Transverse colon (tissue), 4 donors: ENCODE measurements around the gene ONECUT3. TPM values are rescaled to one million over a fixed set of nuclear protein-coding genes. Genes with fewer than 3 reads are reported as not detected.

Experiments used
- DNase-seq: peaks from one replicate; pipeline ENCODE4 v3.0.0-alpha.2; 2019
- H3K27ac ChIP-seq, 4 donors: fragments of 200-600 bp; sonication (generic); 2 replicates each; pipeline ENCODE4 v1.5.1; 2016 to 2018; ENCODE audit warnings: inconsistent platforms in 4 of 4
- H3K27me3 ChIP-seq: fragments of 200-600 bp; sonication (generic); 2 replicates; pipeline ENCODE4 v1.5.1; 2017; ENCODE audit warnings: inconsistent platforms
- H3K36me3 ChIP-seq, 4 donors: fragments of 200-600 bp; sonication (generic); 2 replicates each; pipeline ENCODE4 v1.5.1; 2017 to 2019; ENCODE audit warnings: inconsistent platforms in 4 of 4
- H3K4me1 ChIP-seq, 4 donors: fragments of 200-600 bp; sonication (generic); 2 replicates each; pipeline ENCODE4 v1.5.1; 2017 to 2020; ENCODE audit warnings: inconsistent platforms in 4 of 4
- H3K4me3 ChIP-seq, 4 donors: fragments of 200-600 bp; sonication (generic); 1 replicate in 1 of 4; 2 replicates in 3 of 4; pipeline versions ENCODE4 v1.5.1 to v1.6.1; 2017 to 2019; ENCODE audit warnings: inconsistent platforms in 4 of 4
- H3K9me3 ChIP-seq, 2 donors: fragments of 200-600 bp; sonication (generic); 2 replicates each; pipeline ENCODE4 v1.5.1; 2017 to 2019; ENCODE audit warnings: inconsistent platforms in 2 of 2
- EP300 ChIP-seq: sonication (generic); formaldehyde crosslinking; IDR thresholded peaks from one replicate; pipeline ENCODE4 v1.6.1; 2017; ENCODE audit warnings: antibody characterized with exemption, low read depth
- POLR2A ChIP-seq: fragments of 450-650 bp; IDR thresholded peaks from one replicate; pipeline ENCODE4 v1.6.1; 2016; ENCODE audit warnings: antibody characterized with exemption, mild to moderate bottlenecking, moderate library complexity
- POLR2AphosphoS5 ChIP-seq, 3 donors: sonication (generic); formaldehyde crosslinking; IDR thresholded peaks; one replicate each; pipeline ENCODE4 v1.6.1; 2016; ENCODE audit warnings: antibody characterized with exemption in 3 of 3
- WGBS, 2 donors: methylation state at CpG; one replicate each; pipeline ENCODE4 v1.1.5; 2018; ENCODE audit warnings: low coverage in 1 of 2; 5-methylcytosine and 5-hydroxymethylcytosine counted together
- in situ Hi-C, 4 donors: fragments of 200-750 bp; cut with MboI; loops; one replicate each; pipeline versions ENCODE4 v1.15.0 to v1.15.1; 2017; ENCODE audit warnings: low sequenced_read_pairs in 3 of 4, low pct_ligation_motif_present in 1 of 4, low pct_unique_long_range_greater_than_20kb in 1 of 4
- intact Hi-C: fragments of 100-400 bp; cut with DNase I; formaldehyde crosslinking; loops from one replicate; pipeline ENCODE4 v1.15.1; 2023; ENCODE audit warnings: low total_unique reads
- total RNA-seq, 4 donors: library from RNA; depleted of rRNA; stranded (reverse); fragments of >200 nt; gene quantifications; one replicate each; pipeline ENCODE4 v1.1.0, GENCODE V29; 2016
- TF ChIP-seq, protein P1 (sequence below), 5 experiments: fragments of 200-600 bp in 3 of 5; fragments of 450-650 bp in 2 of 5; sonication (generic) in 3 of 5; IDR thresholded peaks; 1 replicate in 2 of 5; 2 replicates in 3 of 5; pipeline ENCODE4 v1.5.1; 2016 to 2017; ENCODE audit warnings: antibody characterized with exemption in 5 of 5, inconsistent platforms in 3 of 5, mild to moderate bottlenecking in 2 of 5, moderate library complexity in 1 of 5

The ONECUT3 gene
- total RNA-seq, 4 donors from 2014 or later: not detected

DNA sequence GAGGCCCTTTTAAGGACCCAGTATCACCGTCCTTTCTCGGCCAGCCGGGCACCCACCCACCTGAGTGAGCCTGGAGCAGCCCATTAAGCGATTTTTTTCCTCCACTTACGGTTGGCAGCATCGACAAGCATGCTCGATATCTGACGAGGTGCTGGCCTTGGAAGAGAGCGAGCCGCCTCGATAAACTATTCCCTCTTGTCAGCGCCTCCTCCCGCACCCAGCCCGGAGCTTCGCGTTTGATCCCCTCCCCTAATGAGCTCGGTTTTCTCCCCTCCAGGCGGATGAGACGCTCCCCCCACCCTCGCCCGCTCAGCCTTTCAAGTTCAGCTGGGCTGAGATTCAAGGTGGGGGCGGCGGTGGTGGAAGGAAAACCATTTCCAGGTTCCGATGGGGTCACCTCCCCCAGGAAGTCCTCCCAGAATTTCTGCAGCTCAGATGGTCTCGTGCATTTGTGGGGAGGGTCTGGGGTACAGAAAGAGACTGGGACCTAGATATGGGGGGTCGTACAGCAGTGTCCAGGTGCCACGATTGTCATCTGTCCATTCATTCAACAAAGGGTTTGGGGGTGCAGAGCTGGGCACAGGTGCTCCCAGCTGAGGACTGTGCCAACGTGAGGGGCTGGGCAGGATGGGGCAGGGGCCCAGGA is 18.9 kb upstream of the ONECUT3 start:
- Histone ChIP-seq H3K36me3 (no peaks in the 10 kb centered on the region), H3K27ac (no peak overlapping the region), H3K4me1 (no peaks in the 10 kb centered on the region), H3K4me3 (no peak overlapping the region), H3K27me3 (peaks cover 97% of the 10 kb centered on the region), H3K9me3 (no peaks in the 10 kb centered on the region)
- in situ Hi-C loops: no loop called here
- WGBS, 2 donors: 39% methylated on average over 27 of the region's 28 CpGs; no CpG with 5 or more reads in 1 of the 2 donors
- TF ChIP-seq EP300 (no peak), POLR2AphosphoS5 (IDR thresholded peaks at IDR 0.05) (no peak), POLR2A (no peak)
- TF ChIP-seq, protein P1, sequence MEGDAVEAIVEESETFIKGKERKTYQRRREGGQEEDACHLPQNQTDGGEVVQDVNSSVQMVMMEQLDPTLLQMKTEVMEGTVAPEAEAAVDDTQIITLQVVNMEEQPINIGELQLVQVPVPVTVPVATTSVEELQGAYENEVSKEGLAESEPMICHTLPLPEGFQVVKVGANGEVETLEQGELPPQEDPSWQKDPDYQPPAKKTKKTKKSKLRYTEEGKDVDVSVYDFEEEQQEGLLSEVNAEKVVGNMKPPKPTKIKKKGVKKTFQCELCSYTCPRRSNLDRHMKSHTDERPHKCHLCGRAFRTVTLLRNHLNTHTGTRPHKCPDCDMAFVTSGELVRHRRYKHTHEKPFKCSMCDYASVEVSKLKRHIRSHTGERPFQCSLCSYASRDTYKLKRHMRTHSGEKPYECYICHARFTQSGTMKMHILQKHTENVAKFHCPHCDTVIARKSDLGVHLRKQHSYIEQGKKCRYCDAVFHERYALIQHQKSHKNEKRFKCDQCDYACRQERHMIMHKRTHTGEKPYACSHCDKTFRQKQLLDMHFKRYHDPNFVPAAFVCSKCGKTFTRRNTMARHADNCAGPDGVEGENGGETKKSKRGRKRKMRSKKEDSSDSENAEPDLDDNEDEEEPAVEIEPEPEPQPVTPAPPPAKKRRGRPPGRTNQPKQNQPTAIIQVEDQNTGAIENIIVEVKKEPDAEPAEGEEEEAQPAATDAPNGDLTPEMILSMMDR (IDR thresholded peaks at IDR 0.05): no peak
- intact Hi-C loops: no loop called here
- DNase-seq: no peak

DNA sequence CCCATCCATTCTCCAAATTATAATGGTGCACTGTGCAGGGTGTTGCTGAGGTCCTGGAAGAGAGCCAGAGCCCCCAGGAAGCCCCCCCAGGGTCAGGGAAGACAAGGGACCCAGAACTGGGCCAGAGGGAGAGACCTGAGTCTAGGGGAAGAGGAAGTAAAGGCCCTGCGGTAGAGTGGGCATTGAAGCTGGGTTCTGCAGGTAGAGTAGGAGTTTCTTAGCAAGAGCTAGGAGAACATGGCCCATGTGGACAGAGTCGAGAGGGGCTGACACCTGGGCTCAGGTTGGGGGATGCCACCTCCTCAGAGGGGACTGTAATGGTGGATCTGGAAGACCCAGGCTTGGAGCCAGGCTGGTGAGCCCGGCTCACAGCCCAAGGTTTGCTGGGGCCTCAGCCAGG is 17.0 kb upstream of the ONECUT3 start:
- no peak overlapping the region for H3K27ac ChIP-seq
- DNase-seq: no peak

DNA sequence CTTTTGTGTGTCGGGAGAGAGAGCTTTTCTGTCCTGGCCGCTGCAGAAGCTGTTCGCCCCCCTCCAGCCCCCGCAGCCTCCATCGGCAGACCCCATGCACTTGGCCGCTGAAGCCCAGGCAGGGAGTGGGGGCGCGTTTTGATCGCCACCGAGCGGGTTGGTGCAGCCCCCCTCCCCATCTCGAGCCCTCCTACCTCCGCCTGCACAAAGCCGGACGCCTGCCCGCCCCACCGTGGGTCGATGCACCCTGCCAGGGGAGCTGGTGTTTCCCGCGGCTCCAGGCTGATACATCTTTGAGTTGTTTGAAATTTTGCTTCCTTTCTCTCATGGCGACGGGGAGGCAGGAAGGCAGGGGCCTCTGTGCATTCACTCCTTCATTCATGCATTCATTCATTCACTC is 16.4 kb upstream of the ONECUT3 start:
- peaks cover 87% of the 10 kb centered on the region for H3K27me3 ChIP-seq
- H3K4me3 ChIP-seq: no peak overlapping the region
- H3K9me3 ChIP-seq: no peaks in the 10 kb centered on the region
- DNase-seq: no peak
- H3K27ac ChIP-seq: no peak overlapping the region
- 47 to 90% methylated on average over 2 to 22 of the region's 22 CpGs for WGBS, 2 donors
- intact Hi-C loops: no loop called here
- no peaks in the 10 kb centered on the region for H3K4me1 ChIP-seq
- H3K36me3 ChIP-seq: no peaks in the 10 kb centered on the region
- TF ChIP-seq, protein P1 (IDR thresholded peaks at IDR 0.05): no peak
- TF ChIP-seq POLR2A (no peak), POLR2AphosphoS5 (IDR thresholded peaks at IDR 0.05) (no peak)
- in situ Hi-C loops: no loop called here

More for the DNA sequence above, 17.0 kb upstream of the ONECUT3 start:
- peaks cover 89% of the 10 kb centered on the region for H3K27me3 ChIP-seq
- H3K4me1 ChIP-seq: no peaks in the 10 kb centered on the region
- H3K4me3 ChIP-seq: no peak overlapping the region
- TF ChIP-seq, protein P1 (IDR thresholded peaks at IDR 0.05): no peak
- no peak for TF ChIP-seq POLR2A
- no peak for TF ChIP-seq EP300
- TF ChIP-seq POLR2AphosphoS5 (IDR thresholded peaks at IDR 0.05): no peak
- intact Hi-C loops: no loop called here
- no peaks in the 10 kb centered on the region for H3K36me3 ChIP-seq
- in situ Hi-C loops: no loop called here
- H3K9me3 ChIP-seq: no peaks in the 10 kb centered on the region
- WGBS, 2 donors: 56% methylated on average over 3 of the region's 3 CpGs; no CpG with 5 or more reads in 1 of the 2 donors

DNA sequence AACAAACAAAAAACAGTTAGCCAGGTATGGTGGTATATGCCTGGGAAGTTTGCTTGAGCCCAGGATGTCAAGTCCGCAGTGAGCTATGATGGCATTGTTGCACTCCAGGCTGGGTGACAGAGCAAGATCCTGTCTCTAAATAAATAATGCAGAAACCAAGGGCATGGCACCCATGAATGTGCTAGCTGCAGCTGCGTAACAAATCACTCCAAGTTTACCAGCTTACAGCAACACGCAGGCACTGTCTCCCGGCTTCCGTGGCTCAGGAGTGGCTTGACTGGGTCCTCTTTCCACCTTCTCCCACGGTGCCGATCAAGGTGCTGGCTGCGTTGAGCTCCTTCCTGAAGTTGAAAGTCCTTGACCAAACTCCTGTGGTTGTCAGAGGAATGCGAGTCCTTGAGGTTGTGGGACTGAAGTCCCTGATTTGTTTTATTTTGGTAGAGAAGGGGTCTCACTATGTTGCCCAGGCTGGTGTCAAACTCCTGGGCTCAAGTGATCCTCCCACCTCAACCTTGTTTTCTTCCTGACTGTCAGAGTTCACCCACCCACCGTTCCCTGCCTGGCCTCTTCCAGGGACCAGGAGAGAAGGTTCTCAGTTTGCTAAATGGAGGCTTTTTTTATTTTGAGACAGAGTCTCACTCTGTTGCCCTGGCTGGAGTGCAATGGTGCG is 13.2 kb upstream of the ONECUT3 start:
- TF ChIP-seq EP300 (no peak), POLR2AphosphoS5 (IDR thresholded peaks at IDR 0.05) (no peak), POLR2A (no peak)
- TF ChIP-seq, protein P1 (IDR thresholded peaks at IDR 0.05): no peak
- intact Hi-C loops: no loop called here
- no peak overlapping the region for H3K27ac ChIP-seq
- peaks cover 86% of the 10 kb centered on the region for H3K27me3 ChIP-seq
- peaks cover 0 to 4% (median 2%) of the 10 kb centered on the region in 4 donors for H3K4me1 ChIP-seq
- WGBS, 2 donors: 90% methylated on average over 2 to 11 of the region's 11 CpGs
- in situ Hi-C loops: no loop called here
- no peaks in the 10 kb centered on the region for H3K9me3 ChIP-seq
- no peak for DNase-seq
- H3K36me3 ChIP-seq: no peaks in the 10 kb centered on the region
- H3K4me3 ChIP-seq: no peak overlapping the region
